ENCODE data around the gene CFH.
"Not testable (repeated sequence)": the region's sequence is repeated elsewhere in the genome, so short reads cannot be mapped to it uniquely, and the experiment has no call there.

Gene CFH

DNA sequence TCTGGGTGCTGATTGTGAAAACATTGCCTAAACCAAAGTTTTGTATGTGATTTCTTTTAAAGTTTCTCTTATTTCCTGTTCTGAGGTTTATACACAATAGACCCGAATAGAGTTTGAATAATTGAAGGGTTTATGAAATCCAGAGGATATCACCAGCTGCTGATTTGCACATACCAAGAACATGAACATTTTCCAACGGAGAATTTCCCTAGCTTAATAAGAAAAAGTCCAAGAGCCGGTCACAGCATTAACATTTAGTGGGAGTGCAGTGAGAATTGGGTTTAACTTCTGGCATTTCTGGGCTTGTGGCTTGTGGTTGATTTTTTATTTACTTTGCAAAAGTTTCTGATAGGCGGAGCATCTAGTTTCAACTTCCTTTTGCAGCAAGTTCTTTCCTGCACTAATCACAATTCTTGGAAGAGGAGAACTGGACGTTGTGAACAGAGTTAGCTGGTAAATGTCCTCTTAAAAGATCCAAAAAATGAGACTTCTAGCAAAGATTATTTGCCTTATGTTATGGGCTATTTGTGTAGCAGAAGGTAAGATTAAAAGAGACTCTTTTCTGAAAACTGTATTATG is at the start of gene CFH:
CFH (plus strand) TSS at position 407 of the 579 bp plus-strand sequence; CDS start at position 482, 75 bp downstream.
- DNase-seq: no peak

DNA sequence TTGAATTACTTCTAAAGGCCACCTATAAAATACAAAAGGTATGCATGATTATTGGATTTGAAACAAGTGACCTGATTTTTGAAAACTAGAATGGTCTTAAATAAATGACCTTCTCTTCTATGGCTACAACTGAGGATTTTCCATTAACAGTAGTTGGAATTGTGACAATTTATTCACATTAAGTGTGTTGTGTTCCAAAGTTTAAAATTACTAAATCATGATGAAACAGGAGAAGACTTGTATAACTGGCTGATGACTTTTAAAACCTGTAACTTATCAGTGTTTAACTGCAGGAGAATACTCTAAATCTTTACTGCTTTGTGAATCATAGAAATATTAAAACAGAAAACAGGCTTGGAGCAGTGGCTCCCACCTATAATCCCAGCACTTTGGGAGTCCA is 48.2 kb upstream of the CFH start:
- DNase-seq: no peak

DNA sequence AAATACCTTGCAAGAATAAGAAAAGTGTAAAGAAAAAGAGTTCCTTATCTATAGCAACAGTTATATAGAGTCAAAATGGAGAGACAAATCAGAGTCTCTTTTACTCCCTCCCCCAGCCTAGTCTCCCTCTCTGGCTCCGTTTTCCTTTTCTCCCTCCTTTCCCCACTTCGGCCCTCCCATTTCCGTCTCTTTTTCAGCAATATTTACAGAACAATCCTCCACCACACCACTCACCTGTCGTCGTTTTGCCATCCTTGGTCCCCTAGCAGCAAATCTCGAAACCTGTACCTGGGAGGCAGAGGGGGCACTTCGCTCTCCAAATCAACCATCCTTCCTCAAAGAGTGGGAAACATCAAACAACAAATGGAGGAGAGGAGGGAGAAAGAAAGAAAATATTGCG is 43.9 kb upstream of the CFH start:
- DNase-seq: peak; percentile 69

DNA sequence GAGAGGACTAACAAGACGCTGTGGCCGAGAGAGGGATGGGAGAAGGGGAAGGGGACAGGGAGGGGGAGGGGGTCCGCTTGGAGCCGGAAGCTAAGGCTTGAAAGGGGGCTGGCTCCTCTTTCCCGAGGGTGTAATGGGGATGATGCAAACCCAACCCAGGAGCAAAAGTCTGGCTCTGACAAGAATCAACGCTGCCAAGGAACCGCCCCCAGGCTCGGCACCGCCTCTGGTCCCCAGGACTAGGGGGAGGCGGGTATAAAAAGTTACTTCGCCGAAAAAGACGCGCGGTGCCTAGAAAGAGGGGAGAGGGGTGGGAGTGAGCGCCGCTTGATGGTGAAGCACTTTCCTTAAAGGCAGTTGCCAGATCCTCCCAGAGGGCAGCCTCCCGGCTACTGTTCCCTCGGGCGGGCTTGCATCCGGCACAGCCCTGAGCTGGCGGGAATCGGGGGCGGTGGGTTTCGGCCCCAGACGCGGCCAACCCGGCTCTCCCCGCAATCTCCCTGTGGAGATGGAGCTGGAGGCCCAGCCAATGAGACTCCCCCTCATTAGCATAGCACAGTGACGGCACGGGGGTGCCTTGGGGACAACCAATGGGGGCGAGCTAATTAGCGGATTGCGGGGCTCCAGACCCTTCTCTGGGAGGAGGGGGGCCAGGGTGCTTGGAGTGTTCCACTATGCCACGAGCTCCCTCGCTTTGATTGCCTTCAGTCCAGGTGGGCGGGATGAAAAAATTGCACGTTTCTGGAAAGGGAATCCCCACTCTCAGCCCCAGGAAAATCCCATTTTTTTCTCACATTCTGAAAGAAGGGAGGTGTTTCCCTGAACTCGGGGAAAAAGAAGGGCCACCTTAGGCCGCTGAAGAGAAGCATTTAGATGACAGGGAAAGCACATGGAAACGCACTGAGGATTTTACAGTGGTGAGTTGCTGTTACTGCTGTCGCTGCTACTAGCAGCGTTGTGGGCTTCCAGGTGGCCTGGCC is 43.2 kb upstream of the CFH start, which contains the start of gene KCNT2:
KCNT2 (minus strand) TSS at position 51 of the 980 bp plus-strand sequence. CDS start 131 bp downstream, outside the sequence.
- peak; percentile 100 for DNase-seq

DNA sequence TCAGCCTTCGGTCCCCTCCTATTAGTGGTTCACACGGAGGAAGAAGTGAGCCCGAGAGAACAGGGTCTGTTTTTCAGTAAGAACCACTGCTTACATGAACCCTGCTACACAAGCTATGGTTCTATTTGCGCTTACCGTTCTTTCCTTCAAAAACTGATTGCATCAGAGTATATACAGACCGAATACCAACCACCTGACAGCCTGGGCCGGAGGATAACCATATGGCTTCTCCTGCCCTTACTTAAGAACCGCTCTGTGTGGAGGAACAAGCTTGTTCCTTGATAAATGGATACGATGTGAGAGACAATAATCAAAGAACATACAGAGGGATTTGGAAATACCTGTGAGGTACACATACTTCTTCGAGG is 42.5 kb upstream of the CFH start:
- DNase-seq: no peak

DNA sequence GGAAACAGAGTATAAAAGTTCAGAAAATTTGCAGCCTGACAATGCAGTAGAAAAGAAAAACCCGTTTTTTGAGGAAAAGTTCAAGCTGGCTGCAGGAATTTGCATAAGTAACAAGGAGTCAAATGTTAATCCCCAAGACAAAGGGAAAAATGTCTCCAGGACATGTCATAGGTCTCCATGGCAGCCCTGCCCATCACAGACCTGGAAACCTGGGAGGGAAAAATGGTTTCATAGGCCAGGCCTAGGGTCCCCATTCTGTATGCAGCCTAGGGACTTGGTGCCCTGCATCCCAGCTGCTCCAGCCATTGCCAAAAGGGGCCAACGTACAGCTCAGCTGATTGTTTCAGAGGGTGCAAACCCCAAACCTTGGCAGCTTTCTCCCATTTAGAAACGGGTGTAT is 40.0 kb upstream of the CFH start:
- DNase-seq: no peak

DNA sequence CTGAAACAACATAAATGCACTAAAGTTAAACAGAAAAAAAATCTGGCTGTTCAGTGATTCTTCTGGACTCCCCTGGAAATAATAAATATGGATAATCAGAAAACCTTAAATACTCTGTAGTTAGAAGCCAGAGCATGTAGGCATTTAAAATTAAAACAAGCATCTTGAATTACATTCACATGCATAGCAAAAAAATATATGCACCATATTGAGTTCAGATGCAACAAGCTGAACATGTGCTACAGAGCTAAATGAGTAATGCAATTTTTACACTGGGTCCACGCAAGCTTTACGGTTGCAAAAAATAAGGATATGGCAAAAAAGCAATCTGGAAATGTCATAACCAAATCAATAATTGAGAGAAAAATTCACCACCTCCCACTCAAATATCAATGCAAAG is 32.1 kb upstream of the CFH start:
- no peak for DNase-seq

DNA sequence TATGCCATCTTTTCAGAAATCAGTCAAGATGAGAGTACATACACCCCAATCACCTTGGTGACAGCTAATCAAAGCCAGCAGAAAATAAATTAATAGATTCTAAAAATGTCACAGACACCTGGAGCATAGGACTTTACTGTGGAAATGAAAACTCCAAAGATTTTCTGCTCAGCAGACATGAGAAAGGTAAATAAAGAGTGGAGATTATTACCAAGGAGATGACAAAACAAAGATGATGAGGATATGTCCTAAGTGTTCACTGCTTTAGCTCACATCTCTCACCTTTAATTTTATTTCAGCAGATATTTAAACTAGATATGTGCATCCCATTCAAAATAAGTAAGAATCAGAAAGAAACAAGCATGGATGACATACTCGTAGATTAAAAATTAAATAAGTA is 28.8 kb upstream of the CFH start:
- DNase-seq: no peak

DNA sequence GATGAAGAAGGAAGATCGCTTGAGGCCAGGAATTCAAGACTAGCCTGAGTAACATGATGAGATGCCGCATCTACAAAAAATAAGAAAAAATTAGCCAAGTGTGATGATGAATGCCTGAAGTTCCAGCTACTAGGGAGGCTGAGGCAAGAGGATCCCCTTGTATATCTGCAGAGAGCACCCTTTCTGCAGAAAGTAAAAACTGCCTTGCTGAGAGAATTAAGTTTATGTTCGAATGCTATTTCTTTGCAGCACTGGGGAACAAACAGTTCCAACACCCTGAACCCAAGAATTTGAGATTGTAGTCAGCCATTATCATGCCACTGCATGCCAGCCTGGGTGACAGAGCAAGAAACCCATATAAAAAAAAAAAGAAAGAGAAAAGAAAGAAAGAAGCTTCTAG is 23.0 kb upstream of the CFH start:
- DNase-seq: no peak

DNA sequence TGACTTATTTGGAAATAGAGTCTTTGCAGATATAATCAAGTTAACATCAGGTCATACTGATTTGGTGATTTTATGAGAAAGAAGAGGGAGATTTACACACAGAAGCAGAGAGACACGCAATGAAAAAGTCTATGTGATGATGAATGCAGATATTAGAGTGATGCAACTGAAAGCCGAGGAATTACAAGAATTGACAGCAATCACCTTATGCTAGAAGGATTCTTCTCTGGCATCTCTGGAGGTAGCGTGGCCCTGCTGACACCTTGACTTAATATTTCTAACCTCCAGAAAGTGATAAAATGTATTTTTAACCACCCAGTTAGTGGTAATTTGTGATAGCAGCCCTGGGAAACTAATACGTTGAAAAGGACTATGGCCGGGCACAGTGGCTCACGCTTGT is 14.2 kb upstream of the CFH start:
- DNase-seq: no peak

DNA sequence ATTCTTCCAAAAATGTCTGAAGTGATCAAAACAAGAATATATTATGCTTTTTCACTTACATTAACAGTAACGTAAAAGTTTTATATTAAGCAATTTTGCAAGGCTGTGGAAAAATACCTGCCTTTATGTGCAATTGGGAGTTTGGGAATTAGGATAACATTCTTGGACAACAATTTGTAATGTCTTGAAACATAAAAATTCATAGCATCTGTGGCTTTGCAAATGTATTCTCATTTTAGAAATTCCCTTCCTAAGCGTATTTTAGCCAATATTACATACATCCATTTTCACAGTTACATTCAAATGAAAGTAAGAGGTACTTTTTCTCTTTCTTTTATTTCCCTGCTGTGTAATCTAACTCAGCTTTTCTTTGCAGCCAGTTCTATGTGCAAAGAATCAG is 13.4 kb upstream of the CFH start:
- DNase-seq: no peak

DNA sequence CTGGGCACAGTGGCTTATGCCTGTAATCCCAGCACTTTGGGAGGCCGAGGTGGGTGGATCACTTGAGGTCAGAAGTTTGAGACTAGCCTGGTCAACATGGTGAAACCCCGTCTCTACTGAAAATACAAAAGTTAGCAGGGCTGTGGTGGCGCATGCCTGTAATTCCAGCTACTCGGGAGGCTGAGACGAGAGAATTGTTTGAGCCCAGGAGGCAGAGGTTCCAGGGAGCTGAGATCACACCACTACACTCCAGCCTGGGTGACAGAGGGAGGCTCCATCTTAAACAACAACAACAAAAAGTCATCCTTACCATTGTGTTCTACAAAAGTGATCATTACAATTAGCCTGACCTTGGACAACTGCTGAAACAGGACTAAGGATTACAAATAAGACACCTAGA is 12.6 kb upstream of the CFH start:
- DNase-seq: not testable (repeated sequence)

DNA sequence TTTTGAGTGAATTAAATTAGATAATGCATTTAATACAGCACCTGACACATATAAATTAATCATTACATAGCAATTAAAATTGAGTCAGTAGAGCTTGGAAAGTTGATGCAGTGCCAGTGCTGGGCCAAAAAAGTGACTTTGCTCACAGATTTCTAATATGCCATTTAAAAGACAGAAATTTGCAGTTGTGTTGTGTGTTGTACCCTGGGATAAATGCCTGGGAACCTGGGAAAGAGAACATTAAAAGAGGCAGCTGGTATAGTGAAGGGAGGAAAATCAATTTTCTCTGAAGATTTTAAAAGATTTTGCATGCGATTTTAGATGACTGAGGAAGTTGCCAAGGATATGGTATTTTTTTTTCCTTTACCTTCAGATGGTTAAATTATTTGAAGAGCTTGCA is 10.9 kb upstream of the CFH start:
- no peak for DNase-seq

DNA sequence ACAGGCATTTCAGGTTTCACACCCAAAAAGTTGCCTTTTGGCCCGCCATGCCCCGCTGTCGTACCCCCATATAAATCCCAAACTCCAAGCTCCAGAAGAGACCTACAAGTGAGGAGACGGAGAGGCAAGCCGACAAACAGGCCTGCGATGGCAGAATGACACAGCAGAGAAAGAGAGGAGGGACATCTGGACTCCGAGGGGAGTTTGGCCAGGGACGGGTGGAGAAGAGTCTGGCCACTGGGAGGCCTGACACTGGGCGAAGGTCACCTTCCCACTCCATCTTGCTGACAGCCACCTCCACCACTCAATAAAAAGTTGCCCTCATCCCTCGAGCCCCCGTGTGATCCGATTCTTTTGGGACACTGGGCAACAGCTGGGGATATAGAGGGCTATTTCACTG is 1.9 kb upstream of the CFH start:
- no peak for DNase-seq

DNA sequence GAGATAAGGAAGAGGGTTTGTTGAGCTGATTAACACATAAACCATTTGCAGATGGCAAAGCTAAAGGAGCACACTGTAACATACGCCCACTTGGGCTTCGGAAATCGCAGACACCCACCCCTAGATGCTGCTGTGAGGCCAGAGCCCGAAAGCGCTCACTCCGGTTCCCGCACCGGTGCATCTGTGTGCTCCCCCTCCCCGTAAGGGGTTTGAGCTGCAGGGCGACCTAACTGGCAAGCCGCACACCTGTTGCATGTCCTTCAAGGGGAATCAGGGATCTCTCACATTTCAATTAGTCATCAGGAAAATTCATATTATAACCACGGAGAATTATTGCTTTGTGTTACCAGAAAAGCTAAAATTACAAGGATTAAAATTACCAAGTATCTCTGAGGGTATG is 1.4 kb upstream of the CFH start:
- peak; percentile 46 for DNase-seq

DNA sequence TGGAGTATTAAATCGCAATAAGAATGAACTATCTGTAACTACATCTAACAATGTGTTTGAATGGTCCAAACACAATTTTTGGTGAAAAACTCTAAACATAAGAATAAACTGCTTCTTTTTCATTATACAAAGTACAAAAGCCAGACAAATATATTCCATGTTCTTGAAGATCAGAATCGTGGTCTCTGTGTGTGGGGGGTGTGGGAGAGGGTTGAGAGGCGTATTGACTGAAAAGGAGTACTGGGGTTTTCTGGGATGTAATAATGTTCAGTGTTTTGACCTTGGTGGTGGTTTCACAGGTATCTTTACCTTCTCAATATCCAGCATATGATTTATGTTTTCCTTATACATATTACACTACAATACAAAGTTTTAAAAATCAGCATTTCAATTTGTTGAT is 764 bp upstream of the CFH start:
- no peak for DNase-seq

DNA sequence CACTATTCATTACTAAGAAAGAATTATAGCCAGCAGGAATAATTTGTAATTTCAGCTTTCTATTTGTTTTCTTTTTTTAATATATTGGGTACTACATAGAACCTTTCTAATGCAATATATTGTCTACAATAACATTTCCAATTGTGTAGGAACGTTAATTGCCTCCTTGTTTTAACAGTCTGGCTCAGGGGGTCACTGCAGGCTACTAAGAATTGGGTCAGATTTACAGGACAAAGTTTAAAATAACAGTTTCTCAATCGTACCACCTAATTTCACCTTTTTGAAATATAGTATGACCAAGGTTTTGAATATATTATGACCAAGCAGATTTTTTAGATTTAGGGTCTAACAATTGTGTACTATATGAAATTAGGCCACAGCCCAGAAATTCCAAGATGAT is 2.4 kb downstream of the CFH start:
- DNase-seq: no peak

DNA sequence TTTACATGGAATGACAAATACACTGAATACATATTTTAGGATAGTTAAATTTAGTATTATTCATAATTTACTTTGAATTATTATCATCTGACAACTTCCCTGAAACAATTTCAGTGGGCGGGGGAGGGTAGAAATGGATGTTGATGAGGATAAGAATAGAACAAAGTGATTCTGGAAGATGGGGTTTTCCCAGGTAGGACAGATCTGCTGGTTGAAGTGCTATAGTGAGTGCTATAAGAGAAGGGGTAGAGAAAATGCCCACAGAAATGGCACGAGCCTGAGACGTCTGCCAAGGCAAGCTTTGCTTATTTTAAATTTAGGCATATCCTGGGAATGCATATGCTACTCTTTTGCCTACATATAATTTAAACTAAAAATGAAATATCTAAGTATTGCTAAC is 3.2 kb downstream of the CFH start:
- DNase-seq: no peak

DNA sequence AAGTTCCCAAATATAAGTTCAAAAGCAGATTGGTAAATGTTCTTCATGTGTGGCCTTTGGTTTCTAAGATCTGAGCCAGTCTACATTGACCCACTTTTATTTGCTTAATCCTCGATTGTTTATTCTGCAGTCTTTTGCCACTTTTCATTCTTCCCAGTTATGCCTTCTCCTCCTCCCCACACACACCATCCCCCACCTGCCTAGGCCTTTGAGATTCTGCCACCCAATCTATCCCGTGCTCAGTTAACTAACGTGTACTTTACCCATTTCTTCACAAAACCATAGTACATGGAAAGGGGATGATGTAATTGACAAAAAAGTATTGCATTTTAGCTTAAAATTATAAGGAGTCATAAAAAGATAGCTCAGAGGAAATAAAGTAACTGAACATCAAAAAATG is 3.7 kb downstream of the CFH start:
- no peak for DNase-seq

DNA sequence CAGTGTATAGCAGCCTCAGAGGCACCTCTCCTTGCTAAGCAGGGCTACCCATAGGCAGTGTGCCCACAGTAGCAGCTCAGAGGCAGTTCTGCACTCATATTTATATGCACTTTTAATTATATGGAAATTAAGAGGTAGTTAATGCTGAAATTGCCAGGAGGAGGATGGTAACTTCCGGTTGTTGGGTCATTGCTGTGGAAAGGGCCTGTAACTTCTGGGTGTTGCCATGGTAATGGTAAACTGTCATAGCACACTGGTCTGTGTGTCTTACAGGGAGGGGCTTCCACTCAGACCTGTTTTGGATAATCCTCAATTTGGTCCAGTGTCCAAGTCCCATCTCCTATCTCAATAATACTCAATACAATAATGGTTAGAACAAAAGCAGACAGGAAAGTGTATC is 7.6 kb downstream of the CFH start:
- no peak for DNase-seq

DNA sequence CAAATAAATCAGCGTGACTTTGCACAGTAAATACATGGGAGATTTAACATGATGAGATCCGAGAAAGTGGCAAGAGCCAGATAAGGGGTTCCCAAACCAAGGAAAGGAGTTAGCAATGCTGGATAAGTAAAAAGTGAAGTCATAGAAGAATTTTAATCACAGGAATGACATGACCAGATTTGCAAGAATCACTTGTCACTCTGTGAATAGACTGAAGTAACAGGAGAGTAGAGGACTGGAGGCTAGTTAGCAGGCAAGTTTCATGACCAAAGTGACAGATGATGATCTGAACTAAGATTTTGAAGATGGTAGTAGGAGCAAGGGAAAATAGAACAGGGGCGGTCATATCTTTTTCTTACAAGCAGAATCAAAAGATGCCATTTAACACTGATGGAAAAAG is 8.4 kb downstream of the CFH start:
- no peak for DNase-seq

DNA sequence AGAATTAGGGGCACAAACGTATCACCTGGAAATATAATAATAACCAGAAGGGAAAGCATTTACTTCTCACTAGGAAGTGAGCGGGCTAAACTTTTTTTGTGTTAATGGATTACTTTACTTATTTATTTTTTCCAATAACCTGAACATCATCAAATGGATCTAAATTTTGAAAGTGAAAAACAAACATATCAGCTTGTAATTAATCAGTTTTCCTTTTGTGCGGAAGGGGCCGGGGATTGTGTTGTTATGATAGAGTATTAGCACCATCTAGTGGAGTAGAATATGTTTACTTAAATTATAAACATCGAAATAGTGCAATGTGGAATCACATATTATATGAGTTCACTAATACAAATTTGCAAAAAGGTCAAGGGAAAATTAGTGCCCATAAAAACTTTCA is 9.0 kb downstream of the CFH start:
- DNase-seq: peak; percentile 72

DNA sequence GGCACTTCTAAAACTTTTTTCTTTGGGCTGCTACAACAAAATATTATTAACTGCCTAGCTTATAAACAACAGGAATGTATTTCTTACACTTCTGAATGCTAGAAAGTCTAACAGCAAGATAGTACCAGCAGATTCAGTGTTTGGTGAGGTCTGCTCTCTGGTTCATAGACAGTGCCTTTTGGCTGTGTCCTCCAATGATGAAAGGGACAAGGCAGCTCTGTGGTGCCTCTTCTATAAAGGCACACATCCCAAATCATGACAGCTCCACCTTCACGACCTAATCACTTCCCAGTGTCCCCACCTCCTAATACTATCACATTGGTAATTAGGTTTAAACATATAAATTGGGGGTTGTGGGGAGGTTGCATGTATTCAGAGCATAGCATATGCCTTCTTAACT is 9.5 kb downstream of the CFH start:
- peak; percentile 29 for DNase-seq

DNA sequence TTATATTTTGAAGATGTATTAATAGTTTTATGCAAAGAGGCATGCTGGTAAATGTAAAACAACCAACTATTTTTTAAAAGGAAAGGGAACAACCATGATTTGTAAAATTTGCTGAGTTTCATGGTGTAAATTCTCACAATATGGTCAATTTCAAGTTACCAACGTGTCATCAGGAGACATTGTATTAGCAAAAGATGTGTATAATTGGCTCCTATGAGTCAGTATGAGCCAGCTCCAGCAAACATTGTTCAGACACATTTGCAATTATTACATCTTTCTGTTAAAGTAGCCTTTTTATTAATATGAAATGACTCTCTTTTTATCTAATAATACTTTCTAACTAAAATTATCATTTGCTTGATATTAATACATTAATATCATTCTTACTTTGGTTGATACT is 15.3 kb downstream of the CFH start:
- no peak for DNase-seq

DNA sequence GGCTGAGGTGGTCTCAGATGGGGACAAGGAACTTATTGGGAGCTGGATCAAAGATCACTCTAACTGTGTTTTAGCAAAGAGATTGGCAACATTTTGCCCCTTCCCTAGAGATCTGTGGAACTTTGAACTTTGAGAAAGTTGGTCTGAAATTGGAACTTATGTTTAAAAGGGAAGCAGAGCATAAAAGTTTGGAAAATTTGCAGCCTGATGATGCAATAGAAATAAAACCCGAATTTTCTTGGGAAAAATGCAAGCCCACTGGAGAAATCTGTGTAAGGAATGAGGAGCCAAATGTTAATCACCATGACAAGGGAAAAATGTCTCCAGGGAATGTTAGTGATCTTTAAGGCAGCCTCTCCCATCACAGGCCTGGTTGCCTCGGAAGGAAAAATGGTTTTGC is 17.2 kb downstream of the CFH start:
- no peak for DNase-seq
